Ascending aorta (tissue), 2 donors: Measurements from ENCODE around the gene RAPGEF1. TPM values are rescaled to one million over a fixed set of nuclear protein-coding genes. Genes with fewer than 3 reads are reported as not detected.

Experiments used
- DNase-seq, 2 donors: peaks; one replicate each; pipeline ENCODE4 v3.0.0-alpha.2; 2019; ENCODE audit warnings: low spot score in 2 of 2
- H3K27ac ChIP-seq, 2 donors: fragments of 200-600 bp; sonication (generic); one replicate each; pipeline ENCODE4 v1.5.1; 2016 to 2017; ENCODE audit warnings: mild to moderate bottlenecking in 1 of 2
- H3K27me3 ChIP-seq: fragments of 200-600 bp; sonication (generic); one replicate; pipeline ENCODE4 v1.5.1; 2017
- H3K36me3 ChIP-seq, 2 donors: fragments of 200-600 bp; sonication (generic); one replicate each; pipeline ENCODE4 v1.5.1; 2016
- H3K4me1 ChIP-seq, 2 donors: fragments of 200-600 bp; sonication (generic); one replicate each; pipeline ENCODE4 v1.5.1; 2016 to 2017; ENCODE audit warnings: mild to moderate bottlenecking in 1 of 2
- H3K4me3 ChIP-seq, 2 donors: fragments of 200-600 bp; sonication (generic); one replicate each; pipeline ENCODE4 v1.5.1; 2016 to 2017; ENCODE audit warnings: mild to moderate bottlenecking in 1 of 2
- H3K9me3 ChIP-seq, 2 donors: fragments of 200-600 bp; sonication (generic); one replicate each; pipeline ENCODE4 v1.5.1; 2016
- CTCF ChIP-seq, 3 experiments: fragments of 200-600 bp in 2 of 3; fragments of 450-650 bp in 1 of 3; sonication (generic) in 2 of 3; IDR thresholded peaks; one replicate each; pipeline ENCODE4 v1.5.1; 2016 to 2019; ENCODE audit warnings: antibody characterized with exemption in 3 of 3, mild to moderate bottlenecking in 1 of 3, moderate library complexity in 1 of 3
- intact Hi-C: fragments of 100-400 bp; cut with DNase I; formaldehyde crosslinking; loops from one replicate; pipeline ENCODE4 v1.15.1; 2023
- total RNA-seq: library from RNA; depleted of rRNA; stranded (reverse); fragments of >200 nt; gene quantifications from one replicate; pipeline ENCODE4 v1.1.0, GENCODE V29; 2016

RAPGEF1 gene
- total RNA-seq, 1 donor from 2014 or later: 95.5 TPM

GRCh38 chr9:131605770-131606590 is 133.9 kb downstream of the RAPGEF1 start:
- H3K36me3 ChIP-seq: peaks cover 36 to 42% of the 10 kb centered on the region in 2 donors
- intact Hi-C loops: no loop called here
- TF ChIP-seq CTCF (IDR thresholded peaks at IDR 0.05): no peak
- no peak for DNase-seq
- H3K4me1 ChIP-seq: peaks cover 12 to 36% of the 10 kb centered on the region in 2 donors
- no peaks in the 10 kb centered on the region for H3K27me3 ChIP-seq
- H3K4me3 ChIP-seq: no peak overlapping the region
- peak overlapping the region; percentile 34 to 91 for H3K27ac ChIP-seq
- H3K9me3 ChIP-seq: no peaks in the 10 kb centered on the region

GRCh38 chr9:131603711-131604439 is 136.0 kb downstream of the RAPGEF1 start:
- Histone ChIP-seq H3K27me3 (no peaks in the 10 kb centered on the region), H3K9me3 (no peaks in the 10 kb centered on the region), H3K4me1 (peaks cover 0 to 16% of the 10 kb centered on the region in 2 donors), H3K27ac (no peak overlapping the region), H3K4me3 (no peak overlapping the region), H3K36me3 (peaks cover 55 to 63% of the 10 kb centered on the region in 2 donors)
- no peak for TF ChIP-seq CTCF (IDR thresholded peaks at IDR 0.05)
- intact Hi-C loops: no loop called here
- DNase-seq: no peak

DNA sequence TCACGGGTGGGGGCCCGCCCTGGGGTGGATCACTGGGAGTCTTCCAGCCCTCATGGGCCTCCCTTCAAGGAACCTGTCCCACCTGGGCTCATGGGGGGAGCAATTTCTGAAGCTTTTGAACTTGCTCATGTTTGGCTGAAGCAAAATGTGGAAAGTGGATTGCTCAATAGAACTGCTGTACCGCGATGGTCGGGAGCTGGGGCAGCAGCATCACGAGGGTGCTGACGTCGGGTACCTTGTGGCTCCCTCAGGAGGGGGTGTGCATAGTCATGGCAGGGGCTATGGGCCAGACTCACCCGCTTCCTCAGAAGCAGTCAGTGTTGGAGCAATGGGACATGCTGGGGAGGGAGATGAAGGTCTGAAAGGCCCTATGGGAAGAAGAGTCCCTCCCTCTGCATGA is 136.7 kb downstream of the RAPGEF1 start:
- no peaks in the 10 kb centered on the region for H3K27me3 ChIP-seq
- peaks cover 0 to 14% of the 10 kb centered on the region in 2 donors for H3K4me1 ChIP-seq
- no peak overlapping the region for H3K27ac ChIP-seq
- H3K9me3 ChIP-seq: no peaks in the 10 kb centered on the region
- DNase-seq: no peak
- peaks cover 55 to 69% of the 10 kb centered on the region in 2 donors for H3K36me3 ChIP-seq
- intact Hi-C loops: no loop called here
- no peak overlapping the region for H3K4me3 ChIP-seq
- no peak for TF ChIP-seq CTCF (IDR thresholded peaks at IDR 0.05)

DNA sequence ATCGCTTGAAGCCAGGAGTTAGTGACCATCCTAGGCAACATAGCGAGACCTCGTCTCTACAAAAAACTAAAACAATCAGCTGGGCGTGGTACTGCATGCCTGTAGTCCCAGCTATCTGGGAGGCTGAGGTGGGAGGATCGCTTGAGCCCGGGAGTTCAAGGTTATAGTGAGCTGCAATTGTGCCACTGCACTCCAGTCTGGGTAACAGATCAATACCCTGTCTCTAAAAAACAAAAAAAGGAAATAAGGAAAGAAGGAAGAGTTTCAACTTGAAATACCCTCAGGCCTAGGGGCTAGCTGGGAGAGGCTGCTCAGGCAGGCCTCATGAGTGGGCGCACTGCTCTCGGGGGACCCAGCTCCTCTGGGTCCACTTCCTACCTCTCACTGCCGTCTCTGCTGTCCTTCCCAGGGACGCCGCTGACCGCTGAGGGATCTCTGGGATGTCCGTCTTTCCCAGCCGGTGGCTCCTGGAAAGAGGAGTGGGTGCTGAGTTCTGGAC is 138.1 kb downstream of the RAPGEF1 start:
- H3K27me3 ChIP-seq: no peaks in the 10 kb centered on the region
- H3K4me1 ChIP-seq: peaks cover 0 to 4% of the 10 kb centered on the region in 2 donors
- no peak for TF ChIP-seq CTCF (IDR thresholded peaks at IDR 0.05)
- peaks cover 68 to 84% of the 10 kb centered on the region in 2 donors for H3K36me3 ChIP-seq
- H3K4me3 ChIP-seq: no peak overlapping the region
- DNase-seq: no peak
- H3K27ac ChIP-seq: no peak overlapping the region
- H3K9me3 ChIP-seq: no peaks in the 10 kb centered on the region
- intact Hi-C loops: no loop called here

GRCh38 chr9:131598121-131598520 is 141.8 kb downstream of the RAPGEF1 start:
- peak; percentile 53 to 82 for DNase-seq
- no peak for TF ChIP-seq CTCF (IDR thresholded peaks at IDR 0.05)
- Histone ChIP-seq H3K27ac (no peak overlapping the region), H3K4me1 (no peaks in the 10 kb centered on the region), H3K36me3 (peaks cover 52 to 97% of the 10 kb centered on the region in 2 donors), H3K27me3 (no peaks in the 10 kb centered on the region), H3K4me3 (no peak overlapping the region), H3K9me3 (no peaks in the 10 kb centered on the region)
- intact Hi-C loops: no loop called here
